ENCODE measurements around the gene HAGHL. TPM values are rescaled to one million over a fixed set of nuclear protein-coding genes. Genes with fewer than 3 reads are reported as not detected.

Gene HAGHL, protein sequence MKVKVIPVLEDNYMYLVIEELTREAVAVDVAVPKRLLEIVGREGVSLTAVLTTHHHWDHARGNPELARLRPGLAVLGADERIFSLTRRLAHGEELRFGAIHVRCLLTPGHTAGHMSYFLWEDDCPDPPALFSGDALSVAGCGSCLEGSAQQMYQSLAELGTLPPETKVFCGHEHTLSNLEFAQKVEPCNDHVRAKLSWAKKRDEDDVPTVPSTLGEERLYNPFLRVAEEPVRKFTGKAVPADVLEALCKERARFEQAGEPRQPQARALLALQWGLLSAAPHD
- 25.2 and 33.2 TPM in 2 replicates for total RNA-seq

DNA sequence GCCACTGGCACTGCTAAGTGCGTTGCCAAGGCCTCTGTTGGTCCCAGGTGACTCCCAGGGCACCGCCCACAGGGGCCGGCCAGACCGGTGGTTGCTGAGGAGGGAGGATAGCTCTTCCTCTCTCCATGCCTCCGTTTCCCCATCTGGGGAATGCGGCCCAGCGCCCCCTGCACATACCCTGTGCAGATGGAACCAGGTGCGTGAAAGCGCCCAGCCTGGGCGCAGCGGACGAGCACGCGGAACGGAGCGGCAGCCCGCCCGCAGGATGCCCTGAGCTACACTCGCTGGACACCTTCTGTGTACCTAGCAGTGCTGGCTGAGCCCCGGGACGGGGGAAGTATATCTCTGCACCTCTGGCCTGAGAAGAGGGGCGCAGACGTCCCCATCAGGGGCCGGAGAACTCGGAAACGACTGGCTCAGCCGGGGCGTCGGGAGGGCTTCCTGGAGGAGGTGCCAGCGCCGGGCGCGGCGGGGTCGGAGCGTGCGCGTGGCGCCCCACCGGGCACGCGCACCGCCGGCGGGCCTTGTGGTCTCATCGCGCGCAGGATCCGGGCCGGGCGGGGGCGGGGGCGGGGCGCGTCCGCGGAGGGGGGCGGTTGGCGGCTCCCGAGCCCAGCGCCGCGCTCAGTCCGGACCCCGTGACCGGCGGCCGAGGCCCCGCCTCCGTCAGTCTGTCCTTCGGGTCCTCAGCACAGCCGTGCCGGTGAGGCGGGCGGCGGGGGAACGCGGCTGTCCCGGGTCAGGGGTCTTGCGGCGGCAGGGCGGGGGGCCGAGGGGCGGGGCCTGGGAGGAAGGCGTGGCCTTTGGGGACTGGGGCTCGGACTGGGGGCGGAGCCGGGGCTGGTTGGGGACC, at the start of gene HAGHL, which contains the start of gene CCDC78:
TSS of gene HAGHL (plus strand) at position 669 of the 853 bp plus-strand sequence. CDS start 404 bp downstream, outside the sequence.
TSS of gene CCDC78 (minus strand) at position 6 of the 853 bp plus-strand sequence. CDS start 76 bp downstream, outside the sequence.
- FAIRE-seq = no peak
- TF ChIP-seq, protein P1, sequence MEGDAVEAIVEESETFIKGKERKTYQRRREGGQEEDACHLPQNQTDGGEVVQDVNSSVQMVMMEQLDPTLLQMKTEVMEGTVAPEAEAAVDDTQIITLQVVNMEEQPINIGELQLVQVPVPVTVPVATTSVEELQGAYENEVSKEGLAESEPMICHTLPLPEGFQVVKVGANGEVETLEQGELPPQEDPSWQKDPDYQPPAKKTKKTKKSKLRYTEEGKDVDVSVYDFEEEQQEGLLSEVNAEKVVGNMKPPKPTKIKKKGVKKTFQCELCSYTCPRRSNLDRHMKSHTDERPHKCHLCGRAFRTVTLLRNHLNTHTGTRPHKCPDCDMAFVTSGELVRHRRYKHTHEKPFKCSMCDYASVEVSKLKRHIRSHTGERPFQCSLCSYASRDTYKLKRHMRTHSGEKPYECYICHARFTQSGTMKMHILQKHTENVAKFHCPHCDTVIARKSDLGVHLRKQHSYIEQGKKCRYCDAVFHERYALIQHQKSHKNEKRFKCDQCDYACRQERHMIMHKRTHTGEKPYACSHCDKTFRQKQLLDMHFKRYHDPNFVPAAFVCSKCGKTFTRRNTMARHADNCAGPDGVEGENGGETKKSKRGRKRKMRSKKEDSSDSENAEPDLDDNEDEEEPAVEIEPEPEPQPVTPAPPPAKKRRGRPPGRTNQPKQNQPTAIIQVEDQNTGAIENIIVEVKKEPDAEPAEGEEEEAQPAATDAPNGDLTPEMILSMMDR (IDR thresholded peaks at IDR 0.05; ENCODE audit: insufficient read depth, low read length, severe bottlenecking) = no peak
- peak within 1 kb of the TSS; percentile 72 for H3K4me3 ChIP-seq (ENCODE audit: low read depth, low read length)
- DNase-seq (ENCODE audit: low read depth) = no peak
- no peaks in the 10 kb centered on the region for H3K27me3 ChIP-seq (ENCODE audit: control insufficient read depth, insufficient read depth, low read length)
- peaks cover 4% of the 10 kb centered on the region for H3K36me3 ChIP-seq (ENCODE audit: control insufficient read depth, insufficient read depth, low read length)

DNA sequence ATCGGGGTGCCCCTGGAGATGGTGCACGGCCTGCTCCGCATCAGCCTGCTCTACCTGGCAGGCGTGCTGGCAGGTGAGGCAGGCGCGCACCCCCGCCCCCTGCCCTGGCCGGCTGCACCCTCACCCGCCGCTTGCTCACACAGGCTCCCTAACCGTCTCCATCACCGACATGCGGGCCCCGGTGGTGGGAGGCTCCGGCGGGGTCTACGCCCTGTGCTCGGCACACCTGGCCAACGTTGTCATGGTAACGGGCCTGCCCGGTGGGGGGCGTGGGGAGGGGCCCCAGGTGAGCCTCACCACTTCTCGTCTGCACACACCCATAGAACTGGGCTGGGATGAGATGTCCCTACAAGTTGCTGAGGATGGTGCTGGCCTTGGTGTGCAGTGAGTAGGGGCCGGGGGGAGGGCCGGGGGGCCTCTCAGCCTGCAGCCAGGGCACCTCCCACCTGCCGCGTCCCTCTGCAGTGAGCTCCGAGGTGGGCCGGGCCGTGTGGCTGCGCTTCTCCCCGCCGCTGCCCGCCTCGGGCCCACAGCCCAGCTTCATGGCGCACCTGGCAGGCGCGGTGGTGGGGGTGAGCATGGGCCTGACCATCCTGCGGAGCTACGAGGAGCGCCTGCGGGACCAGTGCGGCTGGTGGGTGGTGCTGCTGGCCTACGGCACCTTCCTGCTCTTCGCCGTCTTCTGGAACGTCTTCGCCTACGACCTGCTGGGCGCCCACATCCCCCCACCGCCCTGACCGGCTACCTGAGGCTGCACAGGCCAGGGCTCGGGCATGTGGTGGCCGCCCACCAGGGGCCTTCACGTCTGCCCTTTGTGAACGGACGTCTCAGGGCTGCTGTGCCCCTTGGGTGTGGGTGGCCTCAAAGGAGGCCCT, 49.4 kb upstream of the HAGHL start:
- Histone ChIP-seq H3K4me3 (ENCODE audit: low read depth, low read length) (peak overlapping the region; percentile 42), H3K36me3 (ENCODE audit: control insufficient read depth, insufficient read depth, low read length) (peaks cover 24% of the 10 kb centered on the region), H3K27me3 (ENCODE audit: control insufficient read depth, insufficient read depth, low read length) (no peaks in the 10 kb centered on the region)
- FAIRE-seq (no peak), DNase-seq (ENCODE audit: low read depth) (no peak)
- TF ChIP-seq, protein P1 (IDR thresholded peaks at IDR 0.05; ENCODE audit: insufficient read depth, low read length, severe bottlenecking) = no peak

DNA sequence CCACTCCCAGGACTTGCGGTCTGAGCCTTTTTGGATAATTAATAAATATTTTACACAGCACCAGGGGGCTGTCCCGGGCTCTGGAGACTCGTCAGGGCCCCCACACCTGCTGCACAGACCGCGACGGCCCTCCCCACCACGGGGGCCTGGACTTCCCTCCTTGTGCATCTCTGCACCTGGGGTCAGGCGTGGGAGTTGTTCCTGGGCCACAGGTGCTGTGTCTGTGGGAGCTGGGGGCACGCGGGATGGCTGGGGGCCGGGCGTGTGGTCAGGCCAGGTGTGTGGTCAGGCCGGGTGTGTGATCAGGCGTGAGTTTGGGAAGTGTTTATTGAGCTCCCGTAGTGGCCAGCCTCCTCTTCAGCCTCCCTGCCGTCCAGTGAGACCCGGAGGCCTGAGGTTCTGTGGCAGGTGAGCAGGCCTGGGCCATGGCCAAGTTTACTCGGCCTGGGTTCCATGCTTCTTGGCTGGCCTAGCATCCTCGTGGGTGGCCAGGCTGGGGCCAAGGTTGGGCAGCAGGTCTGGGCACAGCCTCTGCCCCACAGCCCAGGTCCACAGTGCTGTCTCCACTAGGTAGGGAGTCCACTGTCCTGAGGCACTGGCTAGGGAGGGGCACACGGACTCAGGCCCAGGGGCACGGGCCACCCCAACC, 48.6 kb upstream of the HAGHL start:
- Histone ChIP-seq H3K36me3 (ENCODE audit: control insufficient read depth, insufficient read depth, low read length) (peaks cover 28% of the 10 kb centered on the region), H3K27me3 (ENCODE audit: control insufficient read depth, insufficient read depth, low read length) (no peaks in the 10 kb centered on the region), H3K4me3 (ENCODE audit: low read depth, low read length) (peak overlapping the region; percentile 42)
- FAIRE-seq (no peak), DNase-seq (ENCODE audit: low read depth) (no peak)
- TF ChIP-seq, protein P1 (IDR thresholded peaks at IDR 0.05; ENCODE audit: insufficient read depth, low read length, severe bottlenecking) = no peak

DNA sequence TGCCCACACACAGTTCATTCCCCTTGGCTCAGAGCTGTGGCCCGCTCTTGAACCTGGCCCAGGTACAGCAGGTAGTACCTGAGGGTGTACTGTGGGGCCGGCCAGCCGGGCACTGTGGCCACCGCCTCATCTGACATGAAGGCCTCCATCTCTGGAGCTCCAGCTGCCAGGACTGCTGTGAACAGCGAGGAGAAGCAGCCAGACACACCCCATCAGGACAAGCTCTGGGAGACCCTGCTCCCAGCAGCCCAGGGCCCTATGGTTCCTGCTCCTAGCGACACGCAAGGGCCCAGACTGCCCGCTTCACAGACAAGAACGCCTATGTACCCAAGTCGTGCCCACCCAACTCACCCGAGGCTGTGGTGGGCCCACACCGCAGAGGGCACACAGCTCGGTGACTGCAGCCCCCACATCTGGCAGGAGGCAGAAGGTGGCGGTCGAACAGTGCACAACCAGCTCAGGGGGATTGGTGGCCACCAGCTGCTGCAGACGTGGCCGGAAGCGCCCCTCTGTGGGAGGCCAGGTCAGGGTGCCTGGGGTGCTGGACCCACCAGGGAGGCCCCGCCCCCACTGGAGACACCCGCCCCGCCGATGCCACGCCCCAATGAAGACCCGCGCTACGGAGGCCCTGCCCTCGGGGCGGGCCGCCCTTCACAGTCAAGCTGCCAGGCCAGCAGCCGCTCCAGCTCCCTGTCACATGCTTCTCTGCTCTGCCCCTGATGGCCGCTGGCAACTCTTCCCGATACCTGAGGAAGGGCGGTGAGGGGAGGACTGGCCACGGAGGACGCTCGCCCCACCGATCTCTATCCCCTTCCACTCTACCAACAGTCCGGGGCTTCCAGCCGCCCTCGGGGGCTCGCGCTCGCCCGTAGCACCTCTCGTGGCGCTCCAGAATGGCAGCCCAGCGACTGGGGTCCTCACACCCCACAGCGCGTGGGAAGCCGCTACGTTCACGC, 47.8 kb upstream of the HAGHL start:
- DNase-seq (ENCODE audit: low read depth) (no peak), FAIRE-seq (no peak)
- Histone ChIP-seq H3K4me3 (ENCODE audit: low read depth, low read length) (peak overlapping the region; percentile 42), H3K36me3 (ENCODE audit: control insufficient read depth, insufficient read depth, low read length) (peaks cover 25% of the 10 kb centered on the region), H3K27me3 (ENCODE audit: control insufficient read depth, insufficient read depth, low read length) (no peaks in the 10 kb centered on the region)
- TF ChIP-seq, protein P1 (IDR thresholded peaks at IDR 0.05; ENCODE audit: insufficient read depth, low read length, severe bottlenecking) = no peak
